NCI-H2171 treated with DMSO at 0.1 percent for 48 hours (cell line): ENCODE measurements around the gene PIPOX.
A peak's percentile ranks its signal among the peaks of the same experiment; 100 is the strongest.

Experiments
- DNase-seq: peaks from one replicate; lab custom pipeline; 2025; lab: John Stamatoyannopoulos, UW

Gene PIPOX

GRCh38 chr17:29048440-29049368 lies 5.8 kb downstream of the PIPOX start:
- peak; percentile 88 for DNase-seq

GRCh38 chr17:29049541-29050145 lies 6.7 kb downstream of the PIPOX start:
- DNase-seq = no peak

GRCh38 chr17:29050176-29050575 lies 7.2 kb downstream of the PIPOX start:
- no peak for DNase-seq

GRCh38 chr17:29051194-29051593 lies 8.3 kb downstream of the PIPOX start:
- DNase-seq = no peak

GRCh38 chr17:29051731-29052130 lies 8.8 kb downstream of the PIPOX start:
- no peak for DNase-seq

GRCh38 chr17:29054835-29055234 lies 11.9 kb downstream of the PIPOX start:
- no peak for DNase-seq

- DNase-seq = no peak
These were observed 14.4 kb downstream of the PIPOX start for GRCh38 chr17:29057361-29057760.

- DNase-seq = no peak
These were observed 15.4 kb downstream of the PIPOX start for GRCh38 chr17:29058391-29058790.

- peak; percentile 15 for DNase-seq
These were observed 16.3 kb downstream of the PIPOX start for GRCh38 chr17:29059281-29059680.

GRCh38 chr17:29060475-29060874 lies 17.5 kb downstream of the PIPOX start:
- no peak for DNase-seq

GRCh38 chr17:29061036-29061435 lies 18.1 kb downstream of the PIPOX start:
- DNase-seq = no peak

- DNase-seq = no peak
These were observed 19.3 kb downstream of the PIPOX start for GRCh38 chr17:29062215-29062614.

GRCh38 chr17:29063992-29064391 lies 21.1 kb downstream of the PIPOX start:
- DNase-seq = no peak

- peak; percentile 98 for DNase-seq
These were observed 23.1 kb downstream of the PIPOX start for GRCh38 chr17:29066047-29066446.

GRCh38 chr17:29066606-29067005 lies 23.7 kb downstream of the PIPOX start:
- DNase-seq = peak; percentile 97

- DNase-seq = no peak
These were observed 25.9 kb downstream of the PIPOX start for GRCh38 chr17:29068818-29069217.

- DNase-seq = no peak
These were observed 26.6 kb downstream of the PIPOX start for GRCh38 chr17:29069526-29070041.

GRCh38 chr17:29070308-29070707 lies 27.4 kb downstream of the PIPOX start:
- no peak for DNase-seq

GRCh38 chr17:29070781-29071180 lies 27.8 kb downstream of the PIPOX start:
- DNase-seq = no peak

- DNase-seq = no peak
These were observed 28.4 kb downstream of the PIPOX start for GRCh38 chr17:29071303-29071702.

- no peak for DNase-seq
These were observed 30.1 kb downstream of the PIPOX start for GRCh38 chr17:29073045-29073444.

- no peak for DNase-seq
These were observed 30.6 kb downstream of the PIPOX start for GRCh38 chr17:29073520-29073919.

- no peak for DNase-seq
These were observed 31.5 kb downstream of the PIPOX start for GRCh38 chr17:29074488-29074887.
